PC-9 (cell line): ENCODE results near the gene ELL2.

Experiments used
- CTCF ChIP-seq: fragments of 200-600 bp; sonication (generic); conservative IDR thresholded peaks from 2 replicates; pipeline ENCODE4 v1.6.1; 2017; ENCODE audit warnings: mixed run types, antibody characterized with exemption, mild to moderate bottlenecking, moderate library complexity
- EZH2 ChIP-seq: fragments of 200-600 bp; sonication (generic); IDR thresholded peaks from 2 replicates; pipeline ENCODE4 v1.8.0; 2017; ENCODE audit warnings: antibody characterized with exemption, low read depth

DNA sequence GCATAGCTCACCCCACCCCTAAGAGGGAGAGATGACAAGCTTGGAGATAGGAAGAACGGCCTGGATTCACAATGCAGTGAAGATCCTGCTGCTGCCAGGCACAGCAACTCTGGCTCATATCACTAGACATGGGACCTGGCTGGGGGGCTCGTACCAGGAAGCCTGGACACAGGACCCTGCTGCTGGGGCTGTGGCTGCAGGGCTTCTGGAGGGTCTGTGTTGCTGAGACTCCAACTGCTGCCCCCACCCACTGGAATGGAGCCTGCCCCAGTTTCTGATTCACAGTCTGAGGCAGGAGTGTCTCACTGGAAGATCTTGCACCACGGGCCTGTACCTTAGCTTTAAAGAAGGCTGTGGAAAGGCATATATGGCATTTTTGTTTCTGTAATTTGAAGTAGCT is 108.2 kb downstream of the ELL2 start:
- no peak for TF ChIP-seq CTCF
- no peak for TF ChIP-seq EZH2
